Prostate gland (tissue), 2 donors: ENCODE measurements around the gene RNF141.

Experiments used
- POLR2A ChIP-seq: fragments of 450-650 bp; IDR thresholded peaks from one replicate; pipeline ENCODE4 v1.6.1; 2016; ENCODE audit warnings: antibody characterized with exemption, mild to moderate bottlenecking
- TF ChIP-seq, protein P1 (sequence below), 4 experiments: fragments of 200-600 bp in 2 of 4; fragments of 450-650 bp in 2 of 4; sonication (generic) in 2 of 4; IDR thresholded peaks; 1 replicate in 3 of 4; 2 replicates in 1 of 4; pipeline ENCODE4 v1.5.1; 2016 to 2019; ENCODE audit warnings: antibody characterized with exemption in 4 of 4, mild to moderate bottlenecking in 2 of 4, moderate library complexity in 2 of 4

DNA sequence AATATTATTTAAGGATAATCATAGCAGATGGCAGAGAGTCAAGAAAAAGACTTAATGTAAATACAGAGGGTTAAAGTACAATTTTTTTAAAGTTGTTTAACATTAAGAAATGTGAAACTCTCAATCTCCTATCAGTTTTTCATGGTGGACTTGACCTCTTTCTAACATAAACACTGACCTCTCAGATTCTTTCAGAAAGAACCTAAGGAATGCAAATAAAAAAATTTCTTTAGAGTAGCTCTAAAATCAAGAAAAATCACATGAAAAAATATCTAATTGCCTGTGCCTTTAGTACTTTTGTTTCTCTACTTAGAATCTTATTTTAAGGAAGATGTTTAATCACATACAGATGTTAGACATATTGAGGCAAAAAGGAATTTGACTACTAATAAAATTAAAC, 12.9 kb downstream of the RNF141 start:
- TF ChIP-seq, protein P1, sequence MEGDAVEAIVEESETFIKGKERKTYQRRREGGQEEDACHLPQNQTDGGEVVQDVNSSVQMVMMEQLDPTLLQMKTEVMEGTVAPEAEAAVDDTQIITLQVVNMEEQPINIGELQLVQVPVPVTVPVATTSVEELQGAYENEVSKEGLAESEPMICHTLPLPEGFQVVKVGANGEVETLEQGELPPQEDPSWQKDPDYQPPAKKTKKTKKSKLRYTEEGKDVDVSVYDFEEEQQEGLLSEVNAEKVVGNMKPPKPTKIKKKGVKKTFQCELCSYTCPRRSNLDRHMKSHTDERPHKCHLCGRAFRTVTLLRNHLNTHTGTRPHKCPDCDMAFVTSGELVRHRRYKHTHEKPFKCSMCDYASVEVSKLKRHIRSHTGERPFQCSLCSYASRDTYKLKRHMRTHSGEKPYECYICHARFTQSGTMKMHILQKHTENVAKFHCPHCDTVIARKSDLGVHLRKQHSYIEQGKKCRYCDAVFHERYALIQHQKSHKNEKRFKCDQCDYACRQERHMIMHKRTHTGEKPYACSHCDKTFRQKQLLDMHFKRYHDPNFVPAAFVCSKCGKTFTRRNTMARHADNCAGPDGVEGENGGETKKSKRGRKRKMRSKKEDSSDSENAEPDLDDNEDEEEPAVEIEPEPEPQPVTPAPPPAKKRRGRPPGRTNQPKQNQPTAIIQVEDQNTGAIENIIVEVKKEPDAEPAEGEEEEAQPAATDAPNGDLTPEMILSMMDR (IDR thresholded peaks at IDR 0.05), result no peak
- TF ChIP-seq POLR2A, result no peak
